HepG2 (cell line): Measurements from ENCODE around the gene PNKP. TPM values are rescaled to one million over a fixed set of nuclear protein-coding genes. Genes with fewer than 3 reads are reported as not detected.

Source experiments
- AKAP8 ChIP-seq: sonication (generic); formaldehyde crosslinking; IDR thresholded peaks from 2 replicates; pipeline ENCODE4 v1.5.1; 2020; ENCODE audit warnings: mild to moderate bottlenecking, missing genetic modification reagents
- ELF1 ChIP-seq: sonication (generic); formaldehyde crosslinking; IDR thresholded peaks from 2 replicates; pipeline ENCODE4 v1.4.0; 2020; ENCODE audit warnings: missing genetic modification reagents
- FOXO1 ChIP-seq: sonication (generic); formaldehyde crosslinking; IDR thresholded peaks from 2 replicates; pipeline ENCODE4 v1.4.0; 2020; ENCODE audit warnings: missing genetic modification reagents
- HMG20B ChIP-seq: conservative IDR thresholded peaks from 2 replicates; pipeline ENCODE4 v1.6.1; 2016; ENCODE audit warnings: missing genetic modification reagents, missing compliant biosample characterization
- HNF1A ChIP-seq, 2 experiments: sonication (generic) in 1 of 2; formaldehyde crosslinking in 1 of 2; IDR thresholded peaks; 2 replicates each; pipeline versions ENCODE4 v1.4.0 to v1.6.1; 2016 to 2020; ENCODE audit warnings: borderline replicate concordance in 1 of 2, low read depth in 1 of 2, mild to moderate bottlenecking in 1 of 2, missing genetic modification reagents in 1 of 2
- IKZF5 ChIP-seq: IDR thresholded peaks from 2 replicates; pipeline ENCODE4 v1.6.1; 2018; ENCODE audit warnings: missing genetic modification reagents, mild to moderate bottlenecking, missing compliant biosample characterization
- MED1 ChIP-seq: sonication (generic); formaldehyde crosslinking; IDR thresholded peaks from 2 replicates; pipeline ENCODE4 v1.4.0; 2020; ENCODE audit warnings: missing genetic modification reagents
- SMAD1 ChIP-seq: sonication (generic); formaldehyde crosslinking; IDR thresholded peaks from 2 replicates; pipeline ENCODE4 v1.4.0; 2020; ENCODE audit warnings: missing genetic modification reagents, low read depth, mild to moderate bottlenecking, borderline replicate concordance
- TP53 ChIP-seq: sonication (generic); formaldehyde crosslinking; conservative IDR thresholded peaks from 2 replicates; pipeline ENCODE4 v1.4.0; 2020; ENCODE audit warnings: missing genetic modification reagents
- ZNF33A ChIP-seq: sonication (generic); formaldehyde crosslinking; IDR thresholded peaks from 2 replicates; pipeline ENCODE4 v1.5.1; 2020; ENCODE audit warnings: missing genetic modification reagents, mild to moderate bottlenecking, moderate library complexity, borderline replicate concordance
- ZNF724P ChIP-seq: sonication (generic); formaldehyde crosslinking; IDR thresholded peaks from 2 replicates; pipeline ENCODE4 v1.8.0; 2022; ENCODE audit warnings: missing genetic modification reagents, borderline replicate concordance
- ZNF740 ChIP-seq: sonication (generic); formaldehyde crosslinking; IDR thresholded peaks from 2 replicates; pipeline ENCODE4 v1.4.0; 2020; ENCODE audit warnings: missing genetic modification reagents
- polyA plus RNA-seq, 8 experiments: library from polyadenylated mRNA; depleted of rRNA in 3 of 8; stranded (reverse) in 7 of 8; unstranded in 1 of 8; fragments of >200 nt; fragmentation: Illumina TruSeq in 4 of 8; extraction: Trizol in 4 of 8; gene quantifications; 2 replicates each; pipeline versions ENCODE4 v1.2.1 to v1.2.3, GENCODE V29; 2011 to 2016; ENCODE audit warnings: low read depth in 4 of 8, missing spikeins in 1 of 8, mixed read lengths in 1 of 8; ENCODE audit not compliant: insufficient read depth in 1 of 8
- total RNA-seq, 5 experiments: library from RNA; depleted of rRNA; stranded (reverse); fragments of >200 nt; fragmentation: Illumina TruSeq; extraction: Trizol; gene quantifications; 2 replicates each; pipeline ENCODE4 v1.2.3, GENCODE V29; 2016; ENCODE audit warnings: low read depth in 1 of 5
- TF ChIP-seq, protein P1 (sequence below): sonication (generic); formaldehyde crosslinking; IDR thresholded peaks from 2 replicates; pipeline ENCODE4 v1.4.0; 2020; ENCODE audit warnings: missing genetic modification reagents
- TF ChIP-seq, protein P2 (sequence below): IDR thresholded peaks from 2 replicates; pipeline ENCODE4 v1.6.1; 2016; ENCODE audit warnings: low read depth, missing genetic modification reagents, missing compliant biosample characterization

PNKP gene
- total and polyA plus RNA-seq, 2 of the 13 experiments (the other 11 are each of a cell fraction or from before 2014, with no cell fraction given) = 12.7 to 27.1 TPM

GRCh38 chr19:49877020-49877878, 9.9 kb upstream of the PNKP start, which contains the start of the genes AKT1S1 and TBC1D17 (continued):
- TF ChIP-seq SMAD1 (CRISPR knock-in tag) = no peak
- no peak for TF ChIP-seq AKAP8
- TF ChIP-seq HMG20B (CRISPR knock-in tag) = no peak
- TF ChIP-seq IKZF5 (CRISPR knock-in tag) = 0 out of 2 replicates have a peak, but pooled peaks have one; percentile 6
- peak; percentile 91 for TF ChIP-seq FOXO1 (CRISPR knock-in tag)
- peak; percentile 87 for TF ChIP-seq ELF1 (CRISPR knock-in tag)
- TF ChIP-seq ZNF724P (CRISPR knock-in tag) = peak; percentile 20; the same call in 1 of the 2 replicates
- no peak for TF ChIP-seq ZNF740
- no peak for TF ChIP-seq TP53 (CRISPR knock-in tag)
- no peak for TF ChIP-seq HNF1A (IDR thresholded peaks at IDR 0.05; ENCODE audit: low read depth)
- TF ChIP-seq HNF1A (CRISPR knock-in tag; IDR thresholded peaks at IDR 0.05; ENCODE audit: borderline replicate concordance) = no peak
- TF ChIP-seq ZNF33A (CRISPR knock-in tag) = 0 out of 2 replicates have a peak, but pooled peaks have one; percentile 4
- TF ChIP-seq, protein P1, sequence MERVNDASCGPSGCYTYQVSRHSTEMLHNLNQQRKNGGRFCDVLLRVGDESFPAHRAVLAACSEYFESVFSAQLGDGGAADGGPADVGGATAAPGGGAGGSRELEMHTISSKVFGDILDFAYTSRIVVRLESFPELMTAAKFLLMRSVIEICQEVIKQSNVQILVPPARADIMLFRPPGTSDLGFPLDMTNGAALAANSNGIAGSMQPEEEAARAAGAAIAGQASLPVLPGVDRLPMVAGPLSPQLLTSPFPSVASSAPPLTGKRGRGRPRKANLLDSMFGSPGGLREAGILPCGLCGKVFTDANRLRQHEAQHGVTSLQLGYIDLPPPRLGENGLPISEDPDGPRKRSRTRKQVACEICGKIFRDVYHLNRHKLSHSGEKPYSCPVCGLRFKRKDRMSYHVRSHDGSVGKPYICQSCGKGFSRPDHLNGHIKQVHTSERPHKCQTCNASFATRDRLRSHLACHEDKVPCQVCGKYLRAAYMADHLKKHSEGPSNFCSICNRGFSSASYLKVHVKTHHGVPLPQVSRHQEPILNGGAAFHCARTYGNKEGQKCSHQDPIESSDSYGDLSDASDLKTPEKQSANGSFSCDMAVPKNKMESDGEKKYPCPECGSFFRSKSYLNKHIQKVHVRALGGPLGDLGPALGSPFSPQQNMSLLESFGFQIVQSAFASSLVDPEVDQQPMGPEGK = no peak
- TF ChIP-seq MED1 (CRISPR knock-in tag) = no peak; the same call in 1 of the 2 replicates
- TF ChIP-seq, protein P2, sequence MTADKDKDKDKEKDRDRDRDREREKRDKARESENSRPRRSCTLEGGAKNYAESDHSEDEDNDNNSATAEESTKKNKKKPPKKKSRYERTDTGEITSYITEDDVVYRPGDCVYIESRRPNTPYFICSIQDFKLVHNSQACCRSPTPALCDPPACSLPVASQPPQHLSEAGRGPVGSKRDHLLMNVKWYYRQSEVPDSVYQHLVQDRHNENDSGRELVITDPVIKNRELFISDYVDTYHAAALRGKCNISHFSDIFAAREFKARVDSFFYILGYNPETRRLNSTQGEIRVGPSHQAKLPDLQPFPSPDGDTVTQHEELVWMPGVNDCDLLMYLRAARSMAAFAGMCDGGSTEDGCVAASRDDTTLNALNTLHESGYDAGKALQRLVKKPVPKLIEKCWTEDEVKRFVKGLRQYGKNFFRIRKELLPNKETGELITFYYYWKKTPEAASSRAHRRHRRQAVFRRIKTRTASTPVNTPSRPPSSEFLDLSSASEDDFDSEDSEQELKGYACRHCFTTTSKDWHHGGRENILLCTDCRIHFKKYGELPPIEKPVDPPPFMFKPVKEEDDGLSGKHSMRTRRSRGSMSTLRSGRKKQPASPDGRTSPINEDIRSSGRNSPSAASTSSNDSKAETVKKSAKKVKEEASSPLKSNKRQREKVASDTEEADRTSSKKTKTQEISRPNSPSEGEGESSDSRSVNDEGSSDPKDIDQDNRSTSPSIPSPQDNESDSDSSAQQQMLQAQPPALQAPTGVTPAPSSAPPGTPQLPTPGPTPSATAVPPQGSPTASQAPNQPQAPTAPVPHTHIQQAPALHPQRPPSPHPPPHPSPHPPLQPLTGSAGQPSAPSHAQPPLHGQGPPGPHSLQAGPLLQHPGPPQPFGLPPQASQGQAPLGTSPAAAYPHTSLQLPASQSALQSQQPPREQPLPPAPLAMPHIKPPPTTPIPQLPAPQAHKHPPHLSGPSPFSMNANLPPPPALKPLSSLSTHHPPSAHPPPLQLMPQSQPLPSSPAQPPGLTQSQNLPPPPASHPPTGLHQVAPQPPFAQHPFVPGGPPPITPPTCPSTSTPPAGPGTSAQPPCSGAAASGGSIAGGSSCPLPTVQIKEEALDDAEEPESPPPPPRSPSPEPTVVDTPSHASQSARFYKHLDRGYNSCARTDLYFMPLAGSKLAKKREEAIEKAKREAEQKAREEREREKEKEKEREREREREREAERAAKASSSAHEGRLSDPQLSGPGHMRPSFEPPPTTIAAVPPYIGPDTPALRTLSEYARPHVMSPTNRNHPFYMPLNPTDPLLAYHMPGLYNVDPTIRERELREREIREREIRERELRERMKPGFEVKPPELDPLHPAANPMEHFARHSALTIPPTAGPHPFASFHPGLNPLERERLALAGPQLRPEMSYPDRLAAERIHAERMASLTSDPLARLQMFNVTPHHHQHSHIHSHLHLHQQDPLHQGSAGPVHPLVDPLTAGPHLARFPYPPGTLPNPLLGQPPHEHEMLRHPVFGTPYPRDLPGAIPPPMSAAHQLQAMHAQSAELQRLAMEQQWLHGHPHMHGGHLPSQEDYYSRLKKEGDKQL (CRISPR knock-in tag) = no peak
